ACC112 (cell line): ENCODE data around the gene CAPNS2.

Source experiments
- H2AFZ ChIP-seq: fragments of 200-600 bp; sonication (generic); one replicate; pipeline ENCODE4 v1.6.0; 2017; ENCODE audit warnings: antibody characterized with exemption, low read length; ENCODE audit not compliant: unreplicated experiment
- H3K27ac ChIP-seq: fragments of 200-600 bp; sonication (generic); 2 replicates; pipeline ENCODE4 v1.5.1; 2014; ENCODE audit warnings: low read depth, mild to moderate bottlenecking, antibody characterized with exemption, low read length, moderate library complexity
- H3K27me3 ChIP-seq: fragments of 200-600 bp; sonication (generic); 2 replicates; pipeline ENCODE4 v1.6.1; 2014; ENCODE audit warnings: mild to moderate bottlenecking, antibody characterized with exemption, low read length, moderate library complexity, mixed read lengths; ENCODE audit not compliant: insufficient read depth
- H3K36me3 ChIP-seq: fragments of 200-600 bp; sonication (generic); 2 replicates; pipeline ENCODE4 v1.6.1; 2016; ENCODE audit warnings: mild to moderate bottlenecking, antibody characterized with exemption, low read length, moderate library complexity, mixed read lengths; ENCODE audit not compliant: insufficient read depth
- H3K4me1 ChIP-seq: fragments of 200-600 bp; sonication (generic); one replicate; pipeline ENCODE4 v1.6.1; 2016; ENCODE audit warnings: low read length, mixed read lengths; ENCODE audit not compliant: insufficient read depth, unreplicated experiment, control insufficient read depth
- H3K4me3 ChIP-seq: fragments of 200-600 bp; sonication (generic); 2 replicates; pipeline ENCODE4 v1.5.1; 2014; ENCODE audit warnings: mild to moderate bottlenecking, low read depth, low read length
- H3K79me2 ChIP-seq: fragments of 200-600 bp; sonication (generic); one replicate; pipeline ENCODE4 v1.6.0; 2016; ENCODE audit warnings: low read length; ENCODE audit not compliant: control insufficient read depth, unreplicated experiment, insufficient read depth

CAPNS2 gene

GRCh38 chr16:55566432-55567175 is at the start of gene CAPNS2:
TSS of gene CAPNS2 (plus strand) at chr16:55566684. CDS start at chr16:55566757, 73 bp downstream.
- Histone ChIP-seq H3K79me2 (no peaks in the 10 kb centered on the region), H3K27me3 (no peaks in the 10 kb centered on the region), H2AFZ (no peak within 1 kb of the TSS), H3K36me3 (no peaks in the 10 kb centered on the region), H3K27ac (no peak within 1 kb of the TSS), H3K4me3 (no peak within 1 kb of the TSS), H3K4me1 (peaks cover 44% of the 10 kb centered on the region)

GRCh38 chr16:55521792-55522191 is 44.7 kb upstream of the CAPNS2 start:
- H3K27me3 ChIP-seq = no peaks in the 10 kb centered on the region
- peaks cover 14% of the 10 kb centered on the region; the same call in 1 of the 2 replicates for H3K36me3 ChIP-seq
- H2AFZ ChIP-seq = no peak overlapping the region
- H3K79me2 ChIP-seq = no peaks in the 10 kb centered on the region
- no peak overlapping the region for H3K27ac ChIP-seq
- H3K4me3 ChIP-seq = no peak overlapping the region
- H3K4me1 ChIP-seq = no peaks in the 10 kb centered on the region

DNA sequence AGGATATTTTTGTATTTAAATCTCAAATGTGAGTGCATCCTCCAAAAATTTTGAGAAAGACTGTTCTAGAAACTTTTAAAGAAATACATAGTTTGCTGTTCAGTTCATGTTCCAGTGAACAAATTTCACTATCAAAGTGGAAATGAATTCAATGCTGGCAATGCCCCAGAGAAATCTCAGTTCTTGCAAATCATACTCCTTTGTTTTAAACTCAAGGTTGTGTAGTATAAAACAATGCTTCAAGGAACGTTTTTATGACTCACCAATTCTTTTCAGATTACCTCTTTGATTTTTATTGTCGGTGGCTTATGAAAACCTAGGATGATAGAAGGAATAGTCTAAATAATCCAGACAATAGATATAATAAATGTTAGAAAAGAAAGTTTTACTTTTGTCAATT is 40.0 kb upstream of the CAPNS2 start:
- no peaks in the 10 kb centered on the region for H3K27me3 ChIP-seq
- H3K27ac ChIP-seq = no peak overlapping the region
- H3K79me2 ChIP-seq = no peaks in the 10 kb centered on the region
- no peak overlapping the region for H2AFZ ChIP-seq
- no peaks in the 10 kb centered on the region for H3K4me1 ChIP-seq
- H3K36me3 ChIP-seq = peaks cover 10% of the 10 kb centered on the region; the same call in 1 of the 2 replicates
- H3K4me3 ChIP-seq = no peak overlapping the region

- Histone ChIP-seq H3K4me1 (no peaks in the 10 kb centered on the region), H2AFZ (no peak overlapping the region), H3K27ac (no peak overlapping the region)
Measured at GRCh38 chr16:55527885-55528284, 38.6 kb upstream of the CAPNS2 start.

DNA sequence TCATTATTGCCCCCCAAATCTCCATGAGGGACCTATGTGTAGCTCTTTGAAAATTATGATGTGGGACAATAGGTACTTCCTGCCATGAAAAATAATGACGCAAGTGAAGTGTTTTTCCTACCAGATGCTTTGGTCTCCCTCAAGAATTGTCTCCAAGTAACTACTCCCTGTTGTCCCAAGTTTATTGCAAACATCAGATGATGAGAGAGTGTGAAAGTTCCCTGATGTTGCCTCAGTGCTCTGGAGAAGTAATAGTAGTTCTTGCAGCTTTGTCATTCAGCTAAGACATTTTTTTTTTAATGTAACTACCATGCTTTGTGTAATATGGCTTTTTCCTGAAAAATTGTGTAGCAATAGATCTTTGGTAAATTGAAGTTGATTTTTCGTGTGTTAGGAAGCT is 37.5 kb upstream of the CAPNS2 start:
- Histone ChIP-seq H3K4me3 (no peak overlapping the region), H2AFZ (no peak overlapping the region), H3K79me2 (no peaks in the 10 kb centered on the region), H3K4me1 (no peaks in the 10 kb centered on the region), H3K27me3 (no peaks in the 10 kb centered on the region), H3K27ac (no peak overlapping the region), H3K36me3 (no peaks in the 10 kb centered on the region)

More at GRCh38 chr16:55527885-55528284, 38.6 kb upstream of the CAPNS2 start:
- no peak overlapping the region for H3K4me3 ChIP-seq
- H3K79me2 ChIP-seq = no peaks in the 10 kb centered on the region
- no peaks in the 10 kb centered on the region for H3K27me3 ChIP-seq
- H3K36me3 ChIP-seq = no peaks in the 10 kb centered on the region

DNA sequence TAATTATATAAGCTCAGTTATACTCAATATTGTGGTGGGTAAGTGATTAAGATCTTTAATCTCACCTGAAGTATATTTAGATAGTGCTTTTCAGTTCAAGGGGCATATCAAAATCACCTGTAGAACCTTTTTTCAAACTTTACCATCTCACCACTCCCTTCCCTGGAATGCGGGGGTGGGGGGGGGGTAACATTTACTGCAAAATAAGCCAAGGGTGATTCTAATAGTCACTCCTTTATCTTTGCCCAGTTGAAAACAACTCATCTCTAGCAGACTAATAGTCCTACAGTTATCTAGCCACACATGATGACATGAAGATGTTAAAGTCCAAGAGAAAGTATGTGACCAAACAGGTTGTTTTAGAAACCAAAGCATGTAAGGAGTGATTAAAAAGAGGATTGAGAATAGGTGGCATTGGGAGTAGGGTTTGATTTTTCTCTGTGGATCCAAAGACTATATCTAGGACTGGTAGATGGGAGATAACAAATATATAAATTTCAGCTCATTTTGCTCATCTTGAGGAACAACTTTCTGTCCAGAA is 36.1 kb upstream of the CAPNS2 start:
- Histone ChIP-seq H3K36me3 (no peaks in the 10 kb centered on the region), H3K4me3 (no peak overlapping the region), H3K27me3 (no peaks in the 10 kb centered on the region), H3K27ac (no peak overlapping the region), H3K4me1 (no peaks in the 10 kb centered on the region), H3K79me2 (no peaks in the 10 kb centered on the region), H2AFZ (no peak overlapping the region)

GRCh38 chr16:55532227-55532626 is 34.3 kb upstream of the CAPNS2 start:
- Histone ChIP-seq H3K36me3 (no peaks in the 10 kb centered on the region), H3K27ac (no peak overlapping the region), H3K27me3 (no peaks in the 10 kb centered on the region), H3K4me1 (no peaks in the 10 kb centered on the region), H3K4me3 (no peak overlapping the region), H3K79me2 (no peaks in the 10 kb centered on the region), H2AFZ (no peak overlapping the region)

DNA sequence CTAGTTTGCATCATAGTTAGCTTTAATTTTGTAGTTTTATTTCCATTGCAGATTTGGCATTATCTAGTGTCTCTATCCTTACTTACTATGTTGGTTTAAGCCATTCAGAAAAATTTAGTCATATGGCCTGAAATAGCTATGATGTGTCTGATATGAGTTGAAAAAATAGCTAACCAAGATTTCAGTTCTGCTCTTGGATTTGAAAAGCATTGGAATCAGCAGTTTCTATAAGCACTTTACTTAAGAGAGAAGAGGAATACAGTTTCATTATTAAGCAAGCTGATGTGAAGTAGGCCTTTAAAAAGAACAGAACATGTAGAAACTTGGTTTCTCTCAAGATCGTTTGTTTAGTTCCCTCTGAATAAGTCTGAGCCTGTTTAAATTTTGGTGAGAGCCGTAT is 31.7 kb upstream of the CAPNS2 start:
- Histone ChIP-seq H3K27ac (no peak overlapping the region), H2AFZ (no peak overlapping the region), H3K4me1 (no peaks in the 10 kb centered on the region), H3K27me3 (no peaks in the 10 kb centered on the region), H3K36me3 (no peaks in the 10 kb centered on the region), H3K79me2 (no peaks in the 10 kb centered on the region), H3K4me3 (no peak overlapping the region)

DNA sequence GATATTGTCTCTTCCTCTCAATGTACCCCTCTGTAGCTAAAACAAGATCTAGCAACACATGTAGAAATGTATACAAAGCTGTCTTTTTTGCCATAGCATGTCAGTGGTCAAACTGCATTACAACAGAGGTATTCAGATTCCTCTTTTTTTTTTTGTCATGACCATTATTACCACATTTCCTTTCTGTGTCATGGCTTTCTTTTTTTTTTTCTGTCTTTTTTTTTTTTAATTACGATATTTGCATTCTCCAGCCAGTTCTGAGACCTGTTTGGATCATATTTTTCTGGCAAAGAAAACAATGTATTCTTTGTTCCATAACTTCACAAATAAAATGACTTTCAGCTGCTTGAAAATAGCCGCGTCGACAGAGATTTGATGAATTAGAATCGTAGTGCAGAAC is 27.4 kb upstream of the CAPNS2 start:
- Histone ChIP-seq H3K27ac (no peak overlapping the region), H3K4me1 (peaks cover 13% of the 10 kb centered on the region)

GRCh38 chr16:55539488-55539887 is 27.0 kb upstream of the CAPNS2 start:
- no peaks in the 10 kb centered on the region for H3K36me3 ChIP-seq
- H3K79me2 ChIP-seq = no peaks in the 10 kb centered on the region
- peaks cover 13% of the 10 kb centered on the region for H3K4me1 ChIP-seq
- no peak overlapping the region for H3K27ac ChIP-seq
- no peak overlapping the region for H2AFZ ChIP-seq
- H3K4me3 ChIP-seq = no peak overlapping the region
- H3K27me3 ChIP-seq = no peaks in the 10 kb centered on the region

More for the DNA sequence above, 27.4 kb upstream of the CAPNS2 start:
- no peaks in the 10 kb centered on the region for H3K79me2 ChIP-seq
- no peak overlapping the region for H3K4me3 ChIP-seq
- H2AFZ ChIP-seq = no peak overlapping the region
- no peaks in the 10 kb centered on the region for H3K36me3 ChIP-seq
- no peaks in the 10 kb centered on the region for H3K27me3 ChIP-seq

DNA sequence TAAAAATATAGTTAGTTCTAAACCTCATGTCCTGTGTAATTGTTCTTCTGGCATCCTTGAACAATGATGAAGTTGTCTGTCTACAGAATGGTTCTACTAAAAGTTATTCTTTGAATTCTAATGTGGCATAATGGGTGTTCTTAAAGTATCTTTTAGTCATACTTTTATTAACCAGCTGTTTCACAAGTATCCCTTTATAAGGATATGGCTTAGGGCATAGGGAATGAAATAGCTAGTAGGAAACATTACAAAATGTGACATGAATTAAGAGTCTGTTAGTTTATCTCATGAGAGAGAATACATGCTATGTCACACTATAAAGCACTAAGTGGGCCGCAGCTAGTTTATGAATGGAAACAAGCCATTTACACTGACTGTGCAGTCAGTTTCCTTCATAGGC is 26.3 kb upstream of the CAPNS2 start:
- H3K79me2 ChIP-seq = no peaks in the 10 kb centered on the region
- no peak overlapping the region for H3K27ac ChIP-seq
- H3K36me3 ChIP-seq = no peaks in the 10 kb centered on the region
- H3K4me1 ChIP-seq = peaks cover 13% of the 10 kb centered on the region
- H2AFZ ChIP-seq = no peak overlapping the region
- H3K4me3 ChIP-seq = no peak overlapping the region
- H3K27me3 ChIP-seq = no peaks in the 10 kb centered on the region
